K562 (cell line): ENCODE data around the gene GLTP. TPM values are rescaled to one million over a fixed set of nuclear protein-coding genes. Genes with fewer than 3 reads are reported as not detected.

Source experiments
- JUND ChIP-seq, 2 experiments: IDR thresholded peaks; 2 replicates in 1 of 2; 3 replicates in 1 of 2; pipeline ENCODE4 v1.6.1; 2011; ENCODE audit warnings: borderline replicate concordance in 2 of 2, low read depth in 2 of 2, low read length in 2 of 2, improper control_type of control experiment in 1 of 2, missing biosample characterization in 1 of 2, missing genetic modification characterization in 1 of 2, missing genetic modification reagents in 1 of 2
- KDM2B ChIP-seq: fragments of 250-450 bp; sonication (Bioruptor Pico); IDR thresholded peaks from 2 replicates; pipeline ENCODE4 v1.8.0; 2021; ENCODE audit warnings: mild to moderate bottlenecking, moderate library complexity
- PML ChIP-seq: IDR thresholded peaks from 2 replicates; pipeline ENCODE4 v1.6.1; 2012; ENCODE audit warnings: low read length, inconsistent platforms
- POLR2A ChIP-seq: fragments of 450-650 bp; conservative IDR thresholded peaks from 2 replicates; pipeline ENCODE4 v1.6.1; 2016
- RBM25 ChIP-seq: fragments of 200-400 bp; formaldehyde crosslinking; IDR thresholded peaks from 2 replicates; pipeline ENCODE4 v1.6.1; 2018; ENCODE audit warnings: low read length, low read depth, moderate library complexity; ENCODE audit not compliant: severe bottlenecking
- SMARCE1 ChIP-seq: fragments of 450-650 bp; IDR thresholded peaks from 2 replicates; pipeline ENCODE4 v1.7.1; 2016; ENCODE audit warnings: mild to moderate bottlenecking
- ZNF133 ChIP-seq: fragments of 250-450 bp; sonication (Bioruptor Pico); IDR thresholded peaks from 2 replicates; pipeline ENCODE4 v1.4.0; 2020; ENCODE audit warnings: mild to moderate bottlenecking
- ZNF274 ChIP-seq: IDR thresholded peaks from 2 replicates; pipeline ENCODE4 v1.6.1; 2011; ENCODE audit warnings: low read depth, mild to moderate bottlenecking, low read length, moderate library complexity, borderline replicate concordance
- polyA plus RNA-seq, 8 experiments: library from polyadenylated mRNA; depleted of rRNA in 4 of 8; stranded (reverse) in 5 of 8; unstranded in 3 of 8; fragments of >200 nt; fragmentation: Nextera tagmentation in 2 of 8; fragmentation: Illumina TruSeq in 1 of 8; extraction: Ambion mirVana in 2 of 8; extraction: Trizol in 1 of 8; gene quantifications; 2 replicates each; pipeline versions ENCODE4 v1.2.1 to v1.2.3, GENCODE V29; 2011 to 2014; ENCODE audit warnings: inconsistent platforms in 1 of 8, missing spikeins in 1 of 8
- total RNA-seq, 7 experiments: library from RNA; depleted of rRNA in 6 of 7; stranded (reverse); fragments of >200 nt in 6 of 7; fragmentation: Illumina TruSeq in 2 of 7; extraction: Trizol in 2 of 7; gene quantifications; 2 replicates each; pipeline versions ENCODE4 v1.2.1 to v1.2.3, GENCODE V29; 2011 to 2021; ENCODE audit warnings: low replicate concordance in 1 of 7
- TF ChIP-seq, protein P1 (sequence below): fragments of 450-650 bp; IDR thresholded peaks from 2 replicates; pipeline ENCODE4 v1.6.1; 2016; ENCODE audit warnings: mild to moderate bottlenecking, moderate library complexity
- TF ChIP-seq, protein P2 (sequence below): fragments of 250-450 bp; sonication (Bioruptor Pico); IDR thresholded peaks from 2 replicates; pipeline ENCODE4 v1.5.0; 2021
- TF ChIP-seq, protein P3 (sequence below): fragments of 450-650 bp; formaldehyde crosslinking; IDR thresholded peaks from 2 replicates; pipeline ENCODE4 v1.4.0; 2022; ENCODE audit warnings: missing genetic modification characterization

Gene GLTP
- total and polyA plus RNA-seq, 9 of the 15 experiments (the other 6 are each of a cell fraction or from before 2014, with no cell fraction given): 4.4 to 8.3 (median 6.1) TPM

DNA sequence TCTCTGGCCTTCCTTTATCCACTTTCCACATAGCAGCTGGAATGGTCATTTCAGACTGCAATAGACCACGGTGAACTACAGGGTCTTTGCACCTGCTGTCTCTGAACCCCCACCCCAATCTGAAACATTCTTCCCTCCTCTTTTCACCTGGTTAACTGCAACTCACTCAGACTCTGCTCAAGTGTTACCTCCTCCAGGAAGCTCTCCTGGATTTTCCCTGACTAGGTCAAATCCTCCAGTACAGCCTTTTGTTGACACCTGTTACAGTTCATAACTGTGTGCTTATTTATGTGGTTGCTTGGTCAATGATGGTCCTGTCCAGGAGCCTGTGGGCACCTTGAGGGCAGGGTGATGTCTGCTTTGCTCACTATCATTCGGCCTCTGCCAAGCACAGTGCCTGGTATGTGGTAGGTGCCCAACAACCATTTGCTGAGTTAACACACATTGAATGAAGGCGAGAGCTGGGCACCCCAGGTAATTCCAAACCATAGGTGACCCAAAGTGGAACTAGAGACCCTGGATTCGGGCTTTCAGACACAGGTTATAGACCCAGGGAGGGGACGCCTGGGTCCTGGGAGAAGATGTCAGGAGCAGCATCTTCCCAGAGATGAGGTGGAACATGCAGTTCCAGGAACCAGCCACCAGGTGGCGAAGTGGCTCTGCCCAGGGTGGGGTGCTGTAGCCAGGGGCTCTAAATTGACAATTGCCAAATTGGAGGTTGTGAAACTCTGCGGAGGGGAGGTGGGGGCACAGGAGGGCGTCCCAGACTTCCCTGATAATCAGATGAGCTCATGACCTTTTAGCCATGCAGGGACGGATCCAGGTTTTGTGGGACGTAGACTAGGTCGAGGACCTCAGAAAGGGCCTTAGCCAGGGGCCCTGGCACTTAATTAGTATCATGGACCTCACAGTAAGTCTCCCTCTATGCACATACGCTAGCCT, 75.2 kb downstream of the GLTP start (continued):
- TF ChIP-seq, protein P1, sequence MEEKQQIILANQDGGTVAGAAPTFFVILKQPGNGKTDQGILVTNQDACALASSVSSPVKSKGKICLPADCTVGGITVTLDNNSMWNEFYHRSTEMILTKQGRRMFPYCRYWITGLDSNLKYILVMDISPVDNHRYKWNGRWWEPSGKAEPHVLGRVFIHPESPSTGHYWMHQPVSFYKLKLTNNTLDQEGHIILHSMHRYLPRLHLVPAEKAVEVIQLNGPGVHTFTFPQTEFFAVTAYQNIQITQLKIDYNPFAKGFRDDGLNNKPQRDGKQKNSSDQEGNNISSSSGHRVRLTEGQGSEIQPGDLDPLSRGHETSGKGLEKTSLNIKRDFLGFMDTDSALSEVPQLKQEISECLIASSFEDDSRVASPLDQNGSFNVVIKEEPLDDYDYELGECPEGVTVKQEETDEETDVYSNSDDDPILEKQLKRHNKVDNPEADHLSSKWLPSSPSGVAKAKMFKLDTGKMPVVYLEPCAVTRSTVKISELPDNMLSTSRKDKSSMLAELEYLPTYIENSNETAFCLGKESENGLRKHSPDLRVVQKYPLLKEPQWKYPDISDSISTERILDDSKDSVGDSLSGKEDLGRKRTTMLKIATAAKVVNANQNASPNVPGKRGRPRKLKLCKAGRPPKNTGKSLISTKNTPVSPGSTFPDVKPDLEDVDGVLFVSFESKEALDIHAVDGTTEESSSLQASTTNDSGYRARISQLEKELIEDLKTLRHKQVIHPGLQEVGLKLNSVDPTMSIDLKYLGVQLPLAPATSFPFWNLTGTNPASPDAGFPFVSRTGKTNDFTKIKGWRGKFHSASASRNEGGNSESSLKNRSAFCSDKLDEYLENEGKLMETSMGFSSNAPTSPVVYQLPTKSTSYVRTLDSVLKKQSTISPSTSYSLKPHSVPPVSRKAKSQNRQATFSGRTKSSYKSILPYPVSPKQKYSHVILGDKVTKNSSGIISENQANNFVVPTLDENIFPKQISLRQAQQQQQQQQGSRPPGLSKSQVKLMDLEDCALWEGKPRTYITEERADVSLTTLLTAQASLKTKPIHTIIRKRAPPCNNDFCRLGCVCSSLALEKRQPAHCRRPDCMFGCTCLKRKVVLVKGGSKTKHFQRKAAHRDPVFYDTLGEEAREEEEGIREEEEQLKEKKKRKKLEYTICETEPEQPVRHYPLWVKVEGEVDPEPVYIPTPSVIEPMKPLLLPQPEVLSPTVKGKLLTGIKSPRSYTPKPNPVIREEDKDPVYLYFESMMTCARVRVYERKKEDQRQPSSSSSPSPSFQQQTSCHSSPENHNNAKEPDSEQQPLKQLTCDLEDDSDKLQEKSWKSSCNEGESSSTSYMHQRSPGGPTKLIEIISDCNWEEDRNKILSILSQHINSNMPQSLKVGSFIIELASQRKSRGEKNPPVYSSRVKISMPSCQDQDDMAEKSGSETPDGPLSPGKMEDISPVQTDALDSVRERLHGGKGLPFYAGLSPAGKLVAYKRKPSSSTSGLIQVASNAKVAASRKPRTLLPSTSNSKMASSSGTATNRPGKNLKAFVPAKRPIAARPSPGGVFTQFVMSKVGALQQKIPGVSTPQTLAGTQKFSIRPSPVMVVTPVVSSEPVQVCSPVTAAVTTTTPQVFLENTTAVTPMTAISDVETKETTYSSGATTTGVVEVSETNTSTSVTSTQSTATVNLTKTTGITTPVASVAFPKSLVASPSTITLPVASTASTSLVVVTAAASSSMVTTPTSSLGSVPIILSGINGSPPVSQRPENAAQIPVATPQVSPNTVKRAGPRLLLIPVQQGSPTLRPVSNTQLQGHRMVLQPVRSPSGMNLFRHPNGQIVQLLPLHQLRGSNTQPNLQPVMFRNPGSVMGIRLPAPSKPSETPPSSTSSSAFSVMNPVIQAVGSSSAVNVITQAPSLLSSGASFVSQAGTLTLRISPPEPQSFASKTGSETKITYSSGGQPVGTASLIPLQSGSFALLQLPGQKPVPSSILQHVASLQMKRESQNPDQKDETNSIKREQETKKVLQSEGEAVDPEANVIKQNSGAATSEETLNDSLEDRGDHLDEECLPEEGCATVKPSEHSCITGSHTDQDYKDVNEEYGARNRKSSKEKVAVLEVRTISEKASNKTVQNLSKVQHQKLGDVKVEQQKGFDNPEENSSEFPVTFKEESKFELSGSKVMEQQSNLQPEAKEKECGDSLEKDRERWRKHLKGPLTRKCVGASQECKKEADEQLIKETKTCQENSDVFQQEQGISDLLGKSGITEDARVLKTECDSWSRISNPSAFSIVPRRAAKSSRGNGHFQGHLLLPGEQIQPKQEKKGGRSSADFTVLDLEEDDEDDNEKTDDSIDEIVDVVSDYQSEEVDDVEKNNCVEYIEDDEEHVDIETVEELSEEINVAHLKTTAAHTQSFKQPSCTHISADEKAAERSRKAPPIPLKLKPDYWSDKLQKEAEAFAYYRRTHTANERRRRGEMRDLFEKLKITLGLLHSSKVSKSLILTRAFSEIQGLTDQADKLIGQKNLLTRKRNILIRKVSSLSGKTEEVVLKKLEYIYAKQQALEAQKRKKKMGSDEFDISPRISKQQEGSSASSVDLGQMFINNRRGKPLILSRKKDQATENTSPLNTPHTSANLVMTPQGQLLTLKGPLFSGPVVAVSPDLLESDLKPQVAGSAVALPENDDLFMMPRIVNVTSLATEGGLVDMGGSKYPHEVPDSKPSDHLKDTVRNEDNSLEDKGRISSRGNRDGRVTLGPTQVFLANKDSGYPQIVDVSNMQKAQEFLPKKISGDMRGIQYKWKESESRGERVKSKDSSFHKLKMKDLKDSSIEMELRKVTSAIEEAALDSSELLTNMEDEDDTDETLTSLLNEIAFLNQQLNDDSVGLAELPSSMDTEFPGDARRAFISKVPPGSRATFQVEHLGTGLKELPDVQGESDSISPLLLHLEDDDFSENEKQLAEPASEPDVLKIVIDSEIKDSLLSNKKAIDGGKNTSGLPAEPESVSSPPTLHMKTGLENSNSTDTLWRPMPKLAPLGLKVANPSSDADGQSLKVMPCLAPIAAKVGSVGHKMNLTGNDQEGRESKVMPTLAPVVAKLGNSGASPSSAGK: no peak
- TF ChIP-seq ZNF274 (no peak), KDM2B (CRISPR knock-in tag) (no peak), POLR2A (no peak), PML (no peak), SMARCE1 (no peak), JUND (IDR thresholded peaks at IDR 0.05; ENCODE audit: borderline replicate concordance, low read depth, low read length) (no peak), JUND (tag; IDR thresholded peaks at IDR 0.05; ENCODE audit: borderline replicate concordance, low read depth, low read length) (no peak), RBM25 (peak; percentile 35), ZNF133 (no peak)
- TF ChIP-seq, protein P2, sequence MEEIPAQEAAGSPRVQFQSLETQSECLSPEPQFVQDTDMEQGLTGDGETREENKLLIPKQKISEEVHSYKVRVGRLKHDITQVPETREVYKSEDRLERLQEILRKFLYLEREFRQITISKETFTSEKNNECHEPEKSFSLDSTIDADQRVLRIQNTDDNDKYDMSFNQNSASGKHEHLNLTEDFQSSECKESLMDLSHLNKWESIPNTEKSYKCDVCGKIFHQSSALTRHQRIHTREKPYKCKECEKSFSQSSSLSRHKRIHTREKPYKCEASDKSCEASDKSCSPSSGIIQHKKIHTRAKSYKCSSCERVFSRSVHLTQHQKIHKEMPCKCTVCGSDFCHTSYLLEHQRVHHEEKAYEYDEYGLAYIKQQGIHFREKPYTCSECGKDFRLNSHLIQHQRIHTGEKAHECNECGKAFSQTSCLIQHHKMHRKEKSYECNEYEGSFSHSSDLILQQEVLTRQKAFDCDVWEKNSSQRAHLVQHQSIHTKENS (CRISPR knock-in tag): no peak
- TF ChIP-seq, protein P3, sequence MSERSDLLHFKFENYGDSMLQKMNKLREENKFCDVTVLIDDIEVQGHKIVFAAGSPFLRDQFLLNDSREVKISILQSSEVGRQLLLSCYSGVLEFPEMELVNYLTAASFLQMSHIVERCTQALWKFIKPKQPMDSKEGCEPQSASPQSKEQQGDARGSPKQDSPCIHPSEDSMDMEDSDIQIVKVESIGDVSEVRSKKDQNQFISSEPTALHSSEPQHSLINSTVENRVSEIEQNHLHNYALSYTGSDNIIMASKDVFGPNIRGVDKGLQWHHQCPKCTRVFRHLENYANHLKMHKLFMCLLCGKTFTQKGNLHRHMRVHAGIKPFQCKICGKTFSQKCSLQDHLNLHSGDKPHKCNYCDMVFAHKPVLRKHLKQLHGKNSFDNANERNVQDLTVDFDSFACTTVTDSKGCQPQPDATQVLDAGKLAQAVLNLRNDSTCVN: no peak
